Measurements from ENCODE around the gene CFD. TPM values are rescaled to one million over a fixed set of nuclear protein-coding genes. Genes with fewer than 3 reads are reported as not detected.

The CFD gene
- total RNA-seq, 2 donors from 2014 or later, result 0.38 to 1.1 TPM

DNA sequence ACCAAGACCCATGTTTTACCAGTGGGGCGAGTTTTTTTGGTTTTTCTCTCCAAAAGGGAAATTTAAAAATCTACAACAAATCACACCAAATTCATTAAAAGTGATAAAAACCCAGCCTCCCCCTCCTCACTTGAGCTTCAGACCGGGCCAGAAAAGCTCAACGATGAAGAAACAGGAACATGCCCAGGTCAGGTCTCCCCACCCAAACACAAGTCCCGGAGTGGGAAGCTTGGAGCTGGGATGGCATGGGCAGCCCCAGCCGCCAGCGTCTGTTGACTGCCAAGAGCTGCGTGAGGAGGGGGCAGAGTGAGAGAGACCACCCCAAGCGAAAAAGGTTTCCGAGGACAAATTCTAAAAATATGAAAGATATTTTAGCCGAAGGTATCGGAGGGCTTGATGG, 37.5 kb downstream of the CFD start:
- H3K4me3 ChIP-seq (ENCODE audit: low read length), result no peak overlapping the region
- no peak overlapping the region for H3K9ac ChIP-seq (ENCODE audit: extremely low read depth, low read length, poor library complexity, severe bottlenecking)
- no peaks in the 10 kb centered on the region for H3K4me1 ChIP-seq (ENCODE audit: control insufficient read depth, insufficient read depth, low read length)
- H3K27me3 Mint-ChIP-seq (ENCODE audit: insufficient read depth), result no peaks in the 10 kb centered on the region
- H3K9me3 Mint-ChIP-seq, result no peaks in the 10 kb centered on the region
- no peaks in the 10 kb centered on the region for H3K9me3 ChIP-seq (ENCODE audit: control insufficient read depth, low read length)
- peaks cover 19% of the 10 kb centered on the region for H3K36me3 Mint-ChIP-seq (ENCODE audit: low read depth)
- 89 to 100% methylated on average over 3 to 11 of the region's 11 CpGs for WGBS, 2 experiments (ENCODE audit: insufficient coverage in 1 of 2, insufficient read length in 1 of 2)
- H3K27ac Mint-ChIP-seq, result no peak overlapping the region
- DNase-seq, result no peak
- TF ChIP-seq, protein P1, sequence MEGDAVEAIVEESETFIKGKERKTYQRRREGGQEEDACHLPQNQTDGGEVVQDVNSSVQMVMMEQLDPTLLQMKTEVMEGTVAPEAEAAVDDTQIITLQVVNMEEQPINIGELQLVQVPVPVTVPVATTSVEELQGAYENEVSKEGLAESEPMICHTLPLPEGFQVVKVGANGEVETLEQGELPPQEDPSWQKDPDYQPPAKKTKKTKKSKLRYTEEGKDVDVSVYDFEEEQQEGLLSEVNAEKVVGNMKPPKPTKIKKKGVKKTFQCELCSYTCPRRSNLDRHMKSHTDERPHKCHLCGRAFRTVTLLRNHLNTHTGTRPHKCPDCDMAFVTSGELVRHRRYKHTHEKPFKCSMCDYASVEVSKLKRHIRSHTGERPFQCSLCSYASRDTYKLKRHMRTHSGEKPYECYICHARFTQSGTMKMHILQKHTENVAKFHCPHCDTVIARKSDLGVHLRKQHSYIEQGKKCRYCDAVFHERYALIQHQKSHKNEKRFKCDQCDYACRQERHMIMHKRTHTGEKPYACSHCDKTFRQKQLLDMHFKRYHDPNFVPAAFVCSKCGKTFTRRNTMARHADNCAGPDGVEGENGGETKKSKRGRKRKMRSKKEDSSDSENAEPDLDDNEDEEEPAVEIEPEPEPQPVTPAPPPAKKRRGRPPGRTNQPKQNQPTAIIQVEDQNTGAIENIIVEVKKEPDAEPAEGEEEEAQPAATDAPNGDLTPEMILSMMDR (conservative IDR thresholded peaks at IDR 0.05), result no peak
- H3K27ac ChIP-seq (ENCODE audit: low read depth, low read length), result no peak overlapping the region
- H3K27me3 ChIP-seq (ENCODE audit: control insufficient read depth, insufficient read depth, low read length, poor library complexity, severe bottlenecking), result no peaks in the 10 kb centered on the region
- H3K4me1 Mint-ChIP-seq, result peaks cover 2% of the 10 kb centered on the region
- no peak overlapping the region for H3K4me3 Mint-ChIP-seq
- H3K36me3 ChIP-seq (ENCODE audit: control insufficient read depth, insufficient read depth, low read length), result peaks cover 10% of the 10 kb centered on the region

DNA sequence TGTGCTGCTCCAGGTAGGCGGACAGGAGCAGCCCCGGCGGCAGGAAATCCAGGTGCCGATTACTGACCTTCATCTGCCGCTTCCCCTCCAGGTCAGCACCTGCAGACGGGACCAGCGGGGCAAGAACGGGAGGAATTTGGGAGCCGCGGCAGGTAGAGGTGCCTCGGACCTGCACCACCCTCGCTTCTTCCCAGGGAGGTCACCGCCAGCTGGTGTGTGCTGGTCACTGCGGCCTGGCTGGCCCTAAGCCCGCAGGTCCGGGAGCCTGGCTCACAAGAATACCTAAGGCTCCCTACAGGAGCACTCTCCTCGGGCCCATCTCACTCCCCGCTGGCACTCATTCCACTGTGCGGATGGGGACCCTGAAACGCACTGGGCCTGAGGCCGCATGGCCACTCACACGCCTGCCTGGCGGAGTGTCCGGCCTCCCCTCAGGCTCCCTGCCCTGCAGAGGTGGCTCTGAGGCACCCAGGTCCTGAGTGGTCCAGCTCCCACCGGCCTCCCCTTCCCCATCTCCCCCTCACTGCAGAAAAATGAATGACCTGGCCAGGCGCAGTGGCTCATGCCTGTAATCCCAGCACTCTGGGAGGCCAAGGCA, 38.1 kb downstream of the CFD start:
- H3K4me1 ChIP-seq (ENCODE audit: control insufficient read depth, insufficient read depth, low read length), result no peaks in the 10 kb centered on the region
- Mint-ChIP-seq H3K4me3 (no peak overlapping the region), H3K27ac (peak overlapping the region; percentile 35), H3K36me3 (ENCODE audit: low read depth) (peaks cover 21% of the 10 kb centered on the region), H3K9me3 (no peaks in the 10 kb centered on the region), H3K27me3 (ENCODE audit: insufficient read depth) (no peaks in the 10 kb centered on the region), H3K4me1 (peaks cover 2% of the 10 kb centered on the region)
- peak; percentile 85 for DNase-seq
- no peaks in the 10 kb centered on the region for H3K27me3 ChIP-seq (ENCODE audit: control insufficient read depth, insufficient read depth, low read length, poor library complexity, severe bottlenecking)
- H3K4me3 ChIP-seq (ENCODE audit: low read length), result no peak overlapping the region
- H3K9ac ChIP-seq (ENCODE audit: extremely low read depth, low read length, poor library complexity, severe bottlenecking), result no peak overlapping the region
- H3K9me3 ChIP-seq (ENCODE audit: control insufficient read depth, low read length), result no peaks in the 10 kb centered on the region
- TF ChIP-seq, protein P1 (conservative IDR thresholded peaks at IDR 0.05), result peak; percentile 59
- no peak overlapping the region for H3K27ac ChIP-seq (ENCODE audit: low read depth, low read length)
- peaks cover 15% of the 10 kb centered on the region for H3K36me3 ChIP-seq (ENCODE audit: control insufficient read depth, insufficient read depth, low read length)
- 89 to 95% methylated on average over 10 to 26 of the region's 26 CpGs for WGBS, 2 experiments (ENCODE audit: insufficient coverage in 1 of 2, insufficient read length in 1 of 2)

DNA sequence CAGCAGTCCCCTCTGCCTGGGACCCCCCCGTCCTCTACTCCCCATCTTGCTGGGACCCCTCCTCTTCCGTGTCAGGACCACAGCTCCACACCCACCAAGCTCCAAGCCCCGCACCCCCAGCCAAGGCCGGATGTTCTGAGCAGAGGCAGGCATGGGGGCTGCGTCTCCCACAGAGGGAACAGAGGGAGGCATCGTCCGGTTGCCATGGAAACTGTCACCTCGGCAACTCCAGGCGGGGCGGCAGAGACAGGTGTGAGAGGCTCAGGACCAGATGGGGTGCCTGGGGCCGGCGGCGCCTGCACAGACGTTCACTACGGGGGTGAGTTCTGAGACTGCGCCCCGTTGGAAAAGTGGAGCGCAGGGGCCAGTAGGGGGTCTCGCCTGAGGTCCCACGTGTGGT, 39.2 kb downstream of the CFD start:
- no peaks in the 10 kb centered on the region for H3K4me1 ChIP-seq (ENCODE audit: control insufficient read depth, insufficient read depth, low read length)
- no peaks in the 10 kb centered on the region for H3K27me3 ChIP-seq (ENCODE audit: control insufficient read depth, insufficient read depth, low read length, poor library complexity, severe bottlenecking)
- TF ChIP-seq, protein P1 (conservative IDR thresholded peaks at IDR 0.05), result no peak
- Mint-ChIP-seq H3K27me3 (ENCODE audit: insufficient read depth) (no peaks in the 10 kb centered on the region), H3K9me3 (no peaks in the 10 kb centered on the region), H3K4me1 (peaks cover 2% of the 10 kb centered on the region), H3K27ac (no peak overlapping the region), H3K4me3 (no peak overlapping the region), H3K36me3 (ENCODE audit: low read depth) (peaks cover 23% of the 10 kb centered on the region)
- DNase-seq, result peak; percentile 68
- H3K27ac ChIP-seq (ENCODE audit: low read depth, low read length), result peak overlapping the region; percentile 63
- no peak overlapping the region for H3K4me3 ChIP-seq (ENCODE audit: low read length)
- H3K36me3 ChIP-seq (ENCODE audit: control insufficient read depth, insufficient read depth, low read length), result peaks cover 20% of the 10 kb centered on the region
- no peak overlapping the region for H3K9ac ChIP-seq (ENCODE audit: extremely low read depth, low read length, poor library complexity, severe bottlenecking)
- WGBS, 2 experiments (ENCODE audit: insufficient coverage in 1 of 2, insufficient read length in 1 of 2), result 82 to 93% methylated on average over 16 to 19 of the region's 20 CpGs
- no peaks in the 10 kb centered on the region for H3K9me3 ChIP-seq (ENCODE audit: control insufficient read depth, low read length)
